HEK293 (cell line): ENCODE results near the gene CPLX3.
A peak's percentile ranks its signal among the peaks of the same experiment; 100 is the strongest.

Experiments
- BCL11A ChIP-seq: fragments of 450-650 bp; formaldehyde crosslinking; IDR thresholded peaks from 2 replicates; pipeline ENCODE4 v1.5.1; 2016; ENCODE audit warnings: low read depth, missing biosample characterization, missing genetic modification characterization
- CTCF ChIP-seq: fragments of 450-650 bp; formaldehyde crosslinking; IDR thresholded peaks from 2 replicates; pipeline ENCODE4 v1.5.1; 2016; ENCODE audit warnings: missing biosample characterization, missing genetic modification characterization
- FEZF1 ChIP-seq: fragments of 450-650 bp; formaldehyde crosslinking; IDR thresholded peaks from 2 replicates; pipeline ENCODE4 v1.5.1; 2016; ENCODE audit warnings: missing biosample characterization, missing genetic modification characterization
- GLIS2 ChIP-seq: fragments of 450-650 bp; formaldehyde crosslinking; IDR thresholded peaks from 2 replicates; pipeline ENCODE4 v1.5.1; 2016; ENCODE audit warnings: missing biosample characterization, missing genetic modification characterization
- KLF17 ChIP-seq: fragments of 450-650 bp; formaldehyde crosslinking; IDR thresholded peaks from 2 replicates; pipeline ENCODE4 v1.5.1; 2016; ENCODE audit warnings: missing biosample characterization, missing genetic modification characterization
- OSR2 ChIP-seq: fragments of 450-650 bp; formaldehyde crosslinking; IDR thresholded peaks from 2 replicates; pipeline ENCODE4 v1.5.1; 2016; ENCODE audit warnings: missing biosample characterization, missing genetic modification characterization
- PATZ1 ChIP-seq: fragments of 450-650 bp; formaldehyde crosslinking; IDR thresholded peaks from 2 replicates; pipeline ENCODE4 v1.5.1; 2016; ENCODE audit warnings: missing biosample characterization, missing genetic modification characterization
- REST ChIP-seq: fragments of 450-650 bp; formaldehyde crosslinking; IDR thresholded peaks from 2 replicates; pipeline ENCODE4 v1.5.1; 2016; ENCODE audit warnings: missing biosample characterization, missing genetic modification characterization
- SP7 ChIP-seq: fragments of 450-650 bp; formaldehyde crosslinking; IDR thresholded peaks from 2 replicates; pipeline ENCODE4 v1.5.1; 2016; ENCODE audit warnings: missing biosample characterization, missing genetic modification characterization
- ZEB2 ChIP-seq: fragments of 450-650 bp; formaldehyde crosslinking; IDR thresholded peaks from 2 replicates; pipeline ENCODE4 v1.5.1; 2016; ENCODE audit warnings: missing biosample characterization, missing genetic modification characterization
- ZIC2 ChIP-seq: fragments of 450-650 bp; formaldehyde crosslinking; IDR thresholded peaks from 2 replicates; pipeline ENCODE4 v1.5.1; 2016; ENCODE audit warnings: missing biosample characterization, missing genetic modification characterization
- ZNF10 ChIP-seq: fragments of 450-650 bp; formaldehyde crosslinking; IDR thresholded peaks from 2 replicates; pipeline ENCODE4 v1.5.1; 2017; ENCODE audit warnings: missing biosample characterization, missing genetic modification characterization
- ZNF146 ChIP-seq: fragments of 450-650 bp; formaldehyde crosslinking; IDR thresholded peaks from 2 replicates; pipeline ENCODE4 v1.5.1; 2016; ENCODE audit warnings: missing biosample characterization, missing genetic modification characterization
- ZNF24 ChIP-seq: fragments of 450-650 bp; formaldehyde crosslinking; IDR thresholded peaks from 2 replicates; pipeline ENCODE4 v1.5.1; 2016; ENCODE audit warnings: missing biosample characterization, missing genetic modification characterization
- ZNF274 ChIP-seq, 2 experiments: fragments of 200-500 bp in 1 of 2; fragments of 450-650 bp in 1 of 2; sonication (Bioruptor generic) in 1 of 2; formaldehyde crosslinking in 1 of 2; IDR thresholded peaks; 2 replicates each; pipeline versions ENCODE4 v1.5.1 to v1.6.1; 2014 to 2016; ENCODE audit warnings: borderline replicate concordance in 1 of 2, inconsistent platforms in 1 of 2, low read length in 1 of 2, missing biosample characterization in 1 of 2, missing genetic modification characterization in 1 of 2
- ZNF280D ChIP-seq: fragments of 450-650 bp; formaldehyde crosslinking; IDR thresholded peaks from 2 replicates; pipeline ENCODE4 v1.5.1; 2016; ENCODE audit warnings: missing biosample characterization, missing genetic modification characterization
- ZNF366 ChIP-seq: fragments of 450-650 bp; formaldehyde crosslinking; conservative IDR thresholded peaks from 2 replicates; pipeline ENCODE4 v1.5.1; 2016; ENCODE audit warnings: missing biosample characterization, missing genetic modification characterization
- ZNF398 ChIP-seq: fragments of 450-650 bp; formaldehyde crosslinking; IDR thresholded peaks from 2 replicates; pipeline ENCODE4 v1.5.1; 2017; ENCODE audit warnings: missing biosample characterization, missing genetic modification characterization
- ZNF544 ChIP-seq: fragments of 450-650 bp; formaldehyde crosslinking; IDR thresholded peaks from 2 replicates; pipeline ENCODE4 v1.5.0; 2017; ENCODE audit warnings: missing biosample characterization, missing genetic modification characterization
- ZNF558 ChIP-seq: fragments of 450-650 bp; formaldehyde crosslinking; IDR thresholded peaks from 2 replicates; pipeline ENCODE4 v1.5.1; 2016; ENCODE audit warnings: missing biosample characterization, missing genetic modification characterization
- ZNF585B ChIP-seq: fragments of 450-650 bp; formaldehyde crosslinking; IDR thresholded peaks from 2 replicates; pipeline ENCODE4 v1.5.1; 2016; ENCODE audit warnings: missing biosample characterization, missing genetic modification characterization
- ZNF629 ChIP-seq: fragments of 450-650 bp; formaldehyde crosslinking; IDR thresholded peaks from 2 replicates; pipeline ENCODE4 v1.5.1; 2017; ENCODE audit warnings: missing biosample characterization, missing genetic modification characterization
- ZNF692 ChIP-seq: fragments of 450-650 bp; formaldehyde crosslinking; IDR thresholded peaks from 2 replicates; pipeline ENCODE4 v1.5.1; 2016; ENCODE audit warnings: missing biosample characterization, missing genetic modification characterization

CPLX3 gene

GRCh38 chr15:74816624-74817369 lies 9.6 kb upstream of the CPLX3 start (continued):
- TF ChIP-seq CTCF (tag by site-specific recombination): peak; percentile 50; the same call in 1 of the 2 replicates
- peak; percentile 63 for TF ChIP-seq ZEB2 (tag by site-specific recombination)
- peak; percentile 64; the same call in 1 of the 2 replicates for TF ChIP-seq ZNF24 (tag by site-specific recombination)
- peak; percentile 52 for TF ChIP-seq ZNF366 (tag by site-specific recombination)
- TF ChIP-seq FEZF1 (tag by site-specific recombination): no peak
- TF ChIP-seq SP7 (tag by site-specific recombination): peak; percentile 80
- 0 out of 2 replicates have a peak, but pooled peaks have one; percentile 10 for TF ChIP-seq BCL11A (tag by site-specific recombination)
- TF ChIP-seq ZIC2 (tag by site-specific recombination): peak; percentile 76
- TF ChIP-seq ZNF280D (tag by site-specific recombination): no peak
- peak; percentile 71; the same call in 1 of the 2 replicates for TF ChIP-seq ZNF10 (tag by site-specific recombination)
- TF ChIP-seq PATZ1 (tag by site-specific recombination): peak; percentile 52
- peak; percentile 46; the same call in 1 of the 2 replicates for TF ChIP-seq REST (tag by site-specific recombination)
- no peak for TF ChIP-seq ZNF544
- 0 out of 2 replicates have a peak, but pooled peaks have one; percentile 24 for TF ChIP-seq ZNF558 (tag by site-specific recombination)
- peak; percentile 100 for TF ChIP-seq OSR2 (tag by site-specific recombination)
- TF ChIP-seq ZNF629 (tag by site-specific recombination): peak; percentile 49; the same call in 1 of the 2 replicates
- no peak for TF ChIP-seq ZNF585B (tag by site-specific recombination)
- TF ChIP-seq ZNF274 (IDR thresholded peaks at IDR 0.05; ENCODE audit: low read length): no peak
- TF ChIP-seq ZNF274 (tag by site-specific recombination; IDR thresholded peaks at IDR 0.05; ENCODE audit: borderline replicate concordance): no peak
- peak; percentile 61; the same call in 1 of the 2 replicates for TF ChIP-seq GLIS2 (tag by site-specific recombination)
- TF ChIP-seq ZNF398 (tag by site-specific recombination): peak; percentile 58
- peak; percentile 36; the same call in 1 of the 2 replicates for TF ChIP-seq ZNF692 (tag by site-specific recombination)
- peak; percentile 32; the same call in 1 of the 2 replicates for TF ChIP-seq KLF17 (tag by site-specific recombination)
- no peak for TF ChIP-seq ZNF146 (tag by site-specific recombination)
